Measurements from ENCODE around the gene IGF1R. TPM values are rescaled to one million over a fixed set of nuclear protein-coding genes. Genes with fewer than 3 reads are reported as not detected.

The IGF1R gene
- total and polyA plus RNA-seq, 2 of the 13 experiments (the other 11 are each of a cell fraction or from before 2014, with no cell fraction given), result 15.9 to 18.4 TPM

- ATAC-seq (peak; percentile 6; the same call in 1 of the 3 replicates), DNase-seq (ENCODE audit: low spot score) (peak; percentile 29), FAIRE-seq (no peak)
- no peak overlapping the region for H3K9ac ChIP-seq (ENCODE audit: insufficient read depth, low read depth, low read length)
- H3K79me2 ChIP-seq (ENCODE audit: insufficient read depth, low read length), result peaks cover 57% of the 10 kb centered on the region
- no peak overlapping the region for H2AFZ ChIP-seq (ENCODE audit: low read length)
- peak overlapping the region in 2 of 3 experiments; percentile 69 to 74; a peak in 4 of 6 replicates for H3K4me3 ChIP-seq (replicated peaks in 1 of 3; ENCODE audit: insufficient read depth in 1 of 3, low read depth in 2 of 3, low read length in 3 of 3)
- H4K20me1 ChIP-seq (ENCODE audit: insufficient read depth, low read length), result peaks cover 68% of the 10 kb centered on the region
- ChIA-PET POLR2A (no interaction called here), CTCF (ENCODE audit: low intra/inter-chr PET ratio, low total read pairs) (no interaction called here)
- H3K9me3 ChIP-seq (ENCODE audit: low read length), result no peaks in the 10 kb centered on the region
- no TSS peak for BruUV-seq (replicated peaks)
- H3K4me1 ChIP-seq (ENCODE audit: insufficient read depth, low read length), result peaks cover 33% of the 10 kb centered on the region
- no peak overlapping the region for H3K27ac ChIP-seq (ENCODE audit: extremely low read length, insufficient read depth, low read length)
- peak overlapping the region; percentile 80 for H3K4me2 ChIP-seq (ENCODE audit: low read depth, low read length)
- WGBS (ENCODE audit: low lambda C conversion rate), result 61% methylated on average over 8 of the region's 8 CpGs
- H3K36me3 ChIP-seq (replicated peaks in 1 of 2; ENCODE audit: control insufficient read depth in 1 of 2, insufficient read depth in 2 of 2, low read length in 2 of 2), result no peaks in the 10 kb centered on the region
- in situ Hi-C loops (cut with HindIII; ENCODE audit: extremely low pct_ligation_motif_present, low pct_unique_long_range_greater_than_20kb) (no loop called here), intact Hi-C loops (cut with micrococcal nuclease; ENCODE audit: unreplicated experiment) (no loop called here)
- no peaks in the 10 kb centered on the region for H3K27me3 ChIP-seq (ENCODE audit: control insufficient read depth in 1 of 2, insufficient read depth in 2 of 2, low read length in 2 of 2)
- no peak for TF ChIP-seq REPIN1 (CRISPR knock-in tag; IDR thresholded peaks at IDR 0.05; ENCODE audit: borderline replicate concordance, low read depth)
- TF ChIP-seq GMEB1 (CRISPR knock-in tag; IDR thresholded peaks at IDR 0.05; ENCODE audit: borderline replicate concordance), result 0 out of 2 replicates have a peak, but pooled peaks have one; percentile 12
- peak; percentile 44 for TF ChIP-seq RBM22 (optimal IDR thresholded peaks at IDR 0.05; ENCODE audit: low read length)
- TF ChIP-seq XRCC5 (optimal IDR thresholded peaks at IDR 0.05; ENCODE audit: low read length), result peak; percentile 76
- TF ChIP-seq, protein P1, sequence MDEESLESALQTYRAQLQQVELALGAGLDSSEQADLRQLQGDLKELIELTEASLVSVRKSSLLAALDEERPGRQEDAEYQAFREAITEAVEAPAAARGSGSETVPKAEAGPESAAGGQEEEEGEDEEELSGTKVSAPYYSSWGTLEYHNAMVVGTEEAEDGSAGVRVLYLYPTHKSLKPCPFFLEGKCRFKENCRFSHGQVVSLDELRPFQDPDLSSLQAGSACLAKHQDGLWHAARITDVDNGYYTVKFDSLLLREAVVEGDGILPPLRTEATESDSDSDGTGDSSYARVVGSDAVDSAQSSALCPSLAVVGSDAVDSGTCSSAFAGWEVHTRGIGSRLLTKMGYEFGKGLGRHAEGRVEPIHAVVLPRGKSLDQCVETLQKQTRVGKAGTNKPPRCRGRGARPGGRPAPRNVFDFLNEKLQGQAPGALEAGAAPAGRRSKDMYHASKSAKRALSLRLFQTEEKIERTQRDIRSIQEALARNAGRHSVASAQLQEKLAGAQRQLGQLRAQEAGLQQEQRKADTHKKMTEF (CRISPR knock-in tag; IDR thresholded peaks at IDR 0.05), result 0 out of 2 replicates have a peak, but pooled peaks have one; percentile 10
- no peak for TF ChIP-seq ZNF775 (CRISPR knock-in tag; IDR thresholded peaks at IDR 0.05; ENCODE audit: borderline replicate concordance)
- TF ChIP-seq RAD21 (CRISPR knock-in tag; IDR thresholded peaks at IDR 0.05), result no peak
- 0 out of 2 replicates have a peak, but pooled peaks have one; percentile 24 for TF ChIP-seq BORCS8-MEF2B (CRISPR knock-in tag; IDR thresholded peaks at IDR 0.05)
- 0 out of 2 replicates have a peak, but pooled peaks have one; percentile 9 for TF ChIP-seq ARID5B (CRISPR knock-in tag; IDR thresholded peaks at IDR 0.05)
- TF ChIP-seq, protein P2, sequence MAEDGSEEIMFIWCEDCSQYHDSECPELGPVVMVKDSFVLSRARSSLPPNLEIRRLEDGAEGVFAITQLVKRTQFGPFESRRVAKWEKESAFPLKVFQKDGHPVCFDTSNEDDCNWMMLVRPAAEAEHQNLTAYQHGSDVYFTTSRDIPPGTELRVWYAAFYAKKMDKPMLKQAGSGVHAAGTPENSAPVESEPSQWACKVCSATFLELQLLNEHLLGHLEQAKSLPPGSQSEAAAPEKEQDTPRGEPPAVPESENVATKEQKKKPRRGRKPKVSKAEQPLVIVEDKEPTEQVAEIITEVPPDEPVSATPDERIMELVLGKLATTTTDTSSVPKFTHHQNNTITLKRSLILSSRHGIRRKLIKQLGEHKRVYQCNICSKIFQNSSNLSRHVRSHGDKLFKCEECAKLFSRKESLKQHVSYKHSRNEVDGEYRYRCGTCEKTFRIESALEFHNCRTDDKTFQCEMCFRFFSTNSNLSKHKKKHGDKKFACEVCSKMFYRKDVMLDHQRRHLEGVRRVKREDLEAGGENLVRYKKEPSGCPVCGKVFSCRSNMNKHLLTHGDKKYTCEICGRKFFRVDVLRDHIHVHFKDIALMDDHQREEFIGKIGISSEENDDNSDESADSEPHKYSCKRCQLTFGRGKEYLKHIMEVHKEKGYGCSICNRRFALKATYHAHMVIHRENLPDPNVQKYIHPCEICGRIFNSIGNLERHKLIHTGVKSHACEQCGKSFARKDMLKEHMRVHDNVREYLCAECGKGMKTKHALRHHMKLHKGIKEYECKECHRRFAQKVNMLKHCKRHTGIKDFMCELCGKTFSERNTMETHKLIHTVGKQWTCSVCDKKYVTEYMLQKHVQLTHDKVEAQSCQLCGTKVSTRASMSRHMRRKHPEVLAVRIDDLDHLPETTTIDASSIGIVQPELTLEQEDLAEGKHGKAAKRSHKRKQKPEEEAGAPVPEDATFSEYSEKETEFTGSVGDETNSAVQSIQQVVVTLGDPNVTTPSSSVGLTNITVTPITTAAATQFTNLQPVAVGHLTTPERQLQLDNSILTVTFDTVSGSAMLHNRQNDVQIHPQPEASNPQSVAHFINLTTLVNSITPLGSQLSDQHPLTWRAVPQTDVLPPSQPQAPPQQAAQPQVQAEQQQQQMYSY (CRISPR knock-in tag; IDR thresholded peaks at IDR 0.05), result peak; percentile 99
- TF ChIP-seq ZKSCAN8 (CRISPR knock-in tag; IDR thresholded peaks at IDR 0.05; ENCODE audit: borderline replicate concordance), result 0 out of 2 replicates have a peak, but pooled peaks have one; percentile 13
- no peak for TF ChIP-seq ZNF556 (CRISPR knock-in tag; IDR thresholded peaks at IDR 0.05; ENCODE audit: borderline replicate concordance)
- no peak for TF ChIP-seq RXRB (CRISPR knock-in tag; IDR thresholded peaks at IDR 0.05; ENCODE audit: borderline replicate concordance)
These were observed 204.8 kb downstream of the IGF1R start for GRCh38 chr15:98853161-98853560.
